ENCODE results near the gene SLAMF6. TPM values are rescaled to one million over a fixed set of nuclear protein-coding genes. Genes with fewer than 3 reads are reported as not detected.

The SLAMF6 gene
- total RNA-seq, 1 experiment from 2014 or later: not detected

GRCh38 chr1:160446945-160447600, 76.0 kb downstream of the SLAMF6 start:
- POLR2A ChIA-PET (ENCODE audit: low non-redundant PET): no interaction called here
- intact Hi-C loops (cut with micrococcal nuclease; ENCODE audit: unreplicated experiment): no loop called here
- no peak for DNase-seq (ENCODE audit: low spot score)
- no peaks in the 10 kb centered on the region for H3K4me1 ChIP-seq (ENCODE audit: insufficient read depth, low read length, poor library complexity, severe bottlenecking)
- H3K4me3 ChIP-seq (ENCODE audit: low read depth, low read length, poor library complexity, severe bottlenecking): no peak overlapping the region
- no peak for TF ChIP-seq EZH2 (IDR thresholded peaks at IDR 0.05; ENCODE audit: borderline replicate concordance, low read depth, low read length, poor library complexity, severe bottlenecking)
- no peak for TF ChIP-seq CTCF (conservative IDR thresholded peaks at IDR 0.05; ENCODE audit: low read depth, low read length)
- no peaks in the 10 kb centered on the region for H3K36me3 ChIP-seq (ENCODE audit: insufficient read depth, low read length, poor library complexity, severe bottlenecking)
- CTCF ChIA-PET: no interaction called here
- no peaks in the 10 kb centered on the region for H3K9me3 ChIP-seq (ENCODE audit: low read depth, low read length, poor library complexity, severe bottlenecking)
- H3K27ac ChIP-seq (ENCODE audit: low read depth, low read length, poor library complexity, severe bottlenecking): no peak overlapping the region
- BruUV-seq (replicated peaks): no TSS peak
- no peaks in the 10 kb centered on the region for H3K27me3 ChIP-seq (replicated peaks; ENCODE audit: insufficient read depth, low read depth, low read length, poor library complexity)

GRCh38 chr1:160439718-160440117, 83.3 kb downstream of the SLAMF6 start:
- no peak for DNase-seq (ENCODE audit: low spot score)
- no peak overlapping the region for H3K27ac ChIP-seq (ENCODE audit: low read depth, low read length, poor library complexity, severe bottlenecking)
- no peaks in the 10 kb centered on the region for H3K36me3 ChIP-seq (ENCODE audit: insufficient read depth, low read length, poor library complexity, severe bottlenecking)
- intact Hi-C loops (cut with micrococcal nuclease; ENCODE audit: unreplicated experiment): no loop called here
- peaks cover 9% of the 10 kb centered on the region for H3K27me3 ChIP-seq (replicated peaks; ENCODE audit: insufficient read depth, low read depth, low read length, poor library complexity)
- ChIA-PET POLR2A (ENCODE audit: low non-redundant PET) (no interaction called here), CTCF (no interaction called here)
- BruUV-seq (replicated peaks): no TSS peak
- no peaks in the 10 kb centered on the region for H3K4me1 ChIP-seq (ENCODE audit: insufficient read depth, low read length, poor library complexity, severe bottlenecking)
- H3K9me3 ChIP-seq (ENCODE audit: low read depth, low read length, poor library complexity, severe bottlenecking): no peaks in the 10 kb centered on the region
- H3K4me3 ChIP-seq (ENCODE audit: low read depth, low read length, poor library complexity, severe bottlenecking): no peak overlapping the region
- no peak for TF ChIP-seq CTCF (conservative IDR thresholded peaks at IDR 0.05; ENCODE audit: low read depth, low read length)
- TF ChIP-seq EZH2 (IDR thresholded peaks at IDR 0.05; ENCODE audit: borderline replicate concordance, low read depth, low read length, poor library complexity, severe bottlenecking): no peak

GRCh38 chr1:160438935-160439334, 84.1 kb downstream of the SLAMF6 start:
- intact Hi-C loops (cut with micrococcal nuclease; ENCODE audit: unreplicated experiment): no loop called here
- TF ChIP-seq EZH2 (IDR thresholded peaks at IDR 0.05; ENCODE audit: borderline replicate concordance, low read depth, low read length, poor library complexity, severe bottlenecking): no peak
- no peak for TF ChIP-seq CTCF (conservative IDR thresholded peaks at IDR 0.05; ENCODE audit: low read depth, low read length)
- no peaks in the 10 kb centered on the region for H3K36me3 ChIP-seq (ENCODE audit: insufficient read depth, low read length, poor library complexity, severe bottlenecking)
- ChIA-PET CTCF (no interaction called here), POLR2A (ENCODE audit: low non-redundant PET) (no interaction called here)
- no TSS peak for BruUV-seq (replicated peaks)
- no peaks in the 10 kb centered on the region for H3K4me1 ChIP-seq (ENCODE audit: insufficient read depth, low read length, poor library complexity, severe bottlenecking)
- no peak for DNase-seq (ENCODE audit: low spot score)
- H3K27ac ChIP-seq (ENCODE audit: low read depth, low read length, poor library complexity, severe bottlenecking): no peak overlapping the region
- peaks cover 9% of the 10 kb centered on the region for H3K27me3 ChIP-seq (replicated peaks; ENCODE audit: insufficient read depth, low read depth, low read length, poor library complexity)
- H3K9me3 ChIP-seq (ENCODE audit: low read depth, low read length, poor library complexity, severe bottlenecking): no peaks in the 10 kb centered on the region
- H3K4me3 ChIP-seq (ENCODE audit: low read depth, low read length, poor library complexity, severe bottlenecking): no peak overlapping the region
